ENCODE data around the gene USP36.

GRCh38 chr17:78840530-78840779 is 159 bp downstream of the USP36 start:
- TF ChIP-seq GATA2 (IDR thresholded peaks at IDR 0.05; ENCODE audit: low read depth, low read length) (no peak), GATA3 (IDR thresholded peaks at IDR 0.05; ENCODE audit: low read depth, low read length) (no peak)

Measured in SH-SY5Y (cell line).